GM23338 (cell line): ENCODE measurements around the gene HBM. TPM values are rescaled to one million over a fixed set of nuclear protein-coding genes. Genes with fewer than 3 reads are reported as not detected.

ENCODE experiments used
- ATAC-seq: fragments of 200-7000 bp; cut with Tn5 transposase; 3 replicates; pipeline ENCODE4 v1.9.1; 2020
- DNase-seq: peaks from one replicate; pipeline ENCODE4 v3.0.0-alpha.2; 2015; ENCODE audit warnings: low spot score
- H2AFZ ChIP-seq: fragments of 200-600 bp; sonication (generic); 2 replicates; pipeline ENCODE4 v1.8.0; 2016; ENCODE audit warnings: antibody characterized with exemption, mild to moderate bottlenecking, moderate library complexity
- H3F3A ChIP-seq: fragments of 200-600 bp; sonication (generic); replicated peaks from 2 replicates; pipeline ENCODE4 v1.8.0; 2017; ENCODE audit warnings: antibody characterized with exemption, mixed run types, low read depth
- H3K27ac ChIP-seq: fragments of 200-600 bp; sonication (generic); 2 replicates; pipeline ENCODE4 v1.6.1; 2016; ENCODE audit warnings: low read depth
- H3K27me3 ChIP-seq: fragments of 200-600 bp; sonication (generic); 2 replicates; pipeline ENCODE4 v1.8.0; 2016; ENCODE audit warnings: mild to moderate bottlenecking, mixed run types, moderate library complexity; ENCODE audit not compliant: insufficient read depth
- H3K36me3 ChIP-seq: fragments of 200-600 bp; sonication (generic); 2 replicates; pipeline ENCODE4 v1.8.0; 2016; ENCODE audit warnings: mild to moderate bottlenecking; ENCODE audit not compliant: insufficient read depth
- H3K4me1 ChIP-seq: fragments of 200-600 bp; sonication (generic); 2 replicates; pipeline ENCODE4 v1.8.0; 2016; ENCODE audit warnings: mild to moderate bottlenecking, moderate library complexity; ENCODE audit not compliant: insufficient read depth
- H3K4me2 ChIP-seq: fragments of 200-600 bp; sonication (generic); 2 replicates; pipeline ENCODE4 v1.7.1; 2017; ENCODE audit warnings: mixed run types
- H3K4me3 ChIP-seq: fragments of 200-600 bp; sonication (generic); 2 replicates; pipeline ENCODE4 v1.6.1; 2016; ENCODE audit warnings: mixed run types
- H3K79me2 ChIP-seq: fragments of 200-600 bp; sonication (generic); replicated peaks from 2 replicates; pipeline ENCODE4 v1.8.0; 2017; ENCODE audit warnings: mild to moderate bottlenecking; ENCODE audit not compliant: insufficient read depth
- H3K9me2 ChIP-seq: fragments of 200-600 bp; sonication (generic); 2 replicates; pipeline ENCODE4 v1.8.0; 2017; ENCODE audit not compliant: insufficient read depth
- H4K20me1 ChIP-seq: fragments of 200-600 bp; sonication (generic); replicated peaks from 2 replicates; pipeline ENCODE4 v1.8.0; 2017; ENCODE audit warnings: mild to moderate bottlenecking; ENCODE audit not compliant: insufficient read depth
- H3K27ac Mint-ChIP-seq: 2 replicates; pipeline ENCODE4 v1.8.0; 2020; ENCODE audit warnings: inconsistent platforms, mild to moderate bottlenecking, moderate library complexity, mixed read lengths
- H3K27me3 Mint-ChIP-seq: 3 replicates; pipeline ENCODE4 v1.8.0; 2022; ENCODE audit warnings: low read depth, mild to moderate bottlenecking, moderate library complexity, mixed read lengths, inconsistent platforms; ENCODE audit not compliant: insufficient read depth, poor library complexity
- H3K36me3 Mint-ChIP-seq: 3 replicates; pipeline ENCODE4 v1.8.0; 2021; ENCODE audit warnings: low read depth, mild to moderate bottlenecking, inconsistent platforms, moderate library complexity, mixed read lengths
- H3K4me1 Mint-ChIP-seq: 3 replicates; pipeline ENCODE4 v1.8.0; 2020; ENCODE audit warnings: mild to moderate bottlenecking, inconsistent platforms, mixed read lengths
- H3K4me3 Mint-ChIP-seq: 3 replicates; pipeline ENCODE4 v1.8.0; 2021; ENCODE audit warnings: moderate library complexity, mild to moderate bottlenecking, inconsistent platforms, mixed read lengths
- H3K9me3 Mint-ChIP-seq: 3 replicates; pipeline ENCODE4 v1.8.0; 2020; ENCODE audit warnings: moderate library complexity, mild to moderate bottlenecking, inconsistent platforms, mixed read lengths
- CREB1 ChIP-seq: fragments of 250-450 bp; sonication (Bioruptor Pico); IDR thresholded peaks from 2 replicates; pipeline ENCODE4 v1.5.0; 2020; ENCODE audit warnings: low read depth, mild to moderate bottlenecking, moderate library complexity
- CTCF ChIP-seq, 2 experiments: fragments of 200-600 bp in 1 of 2; sonication (generic) in 1 of 2; conservative IDR thresholded peaks; 2 replicates each; pipeline versions ENCODE4 v1.5.1 to v1.6.1; 2016 to 2017; ENCODE audit warnings: antibody characterized with exemption in 2 of 2, low read depth in 2 of 2, mild to moderate bottlenecking in 2 of 2, moderate library complexity in 1 of 2
- ETS1 ChIP-seq: IDR thresholded peaks from 2 replicates; pipeline ENCODE4 v1.6.1; 2016; ENCODE audit warnings: antibody characterized with exemption
- EZH2 ChIP-seq: fragments of 200-600 bp; sonication (generic); IDR thresholded peaks from one replicate; pipeline ENCODE4 v1.8.0; 2017; ENCODE audit warnings: antibody characterized with exemption, mild to moderate bottlenecking, low read depth; ENCODE audit not compliant: unreplicated experiment
- EZH2phosphoT487 ChIP-seq: fragments of 200-600 bp; sonication (generic); IDR thresholded peaks from one replicate; pipeline ENCODE4 v1.8.1; 2018; ENCODE audit warnings: antibody characterized with exemption; ENCODE audit not compliant: unreplicated experiment
- JUNB ChIP-seq: IDR thresholded peaks from one replicate; pipeline ENCODE4 v1.6.1; 2016; ENCODE audit warnings: antibody characterized with exemption; ENCODE audit not compliant: unreplicated experiment
- NANOG ChIP-seq: IDR thresholded peaks from 2 replicates; pipeline ENCODE4 v1.6.1; 2016; ENCODE audit warnings: antibody characterized with exemption, borderline replicate concordance
- POLR2AphosphoS5 ChIP-seq: IDR thresholded peaks from 2 replicates; pipeline ENCODE4 v1.6.1; 2016; ENCODE audit warnings: antibody characterized with exemption, low read depth
- REST ChIP-seq: IDR thresholded peaks from one replicate; pipeline ENCODE4 v1.6.1; 2018; ENCODE audit warnings: antibody characterized with exemption; ENCODE audit not compliant: unreplicated experiment
- STAT1 ChIP-seq: IDR thresholded peaks from one replicate; pipeline ENCODE4 v1.6.1; 2016; ENCODE audit warnings: antibody characterized with exemption; ENCODE audit not compliant: unreplicated experiment
- ZNF114 ChIP-seq: fragments of 250-450 bp; sonication (Bioruptor Pico); IDR thresholded peaks from 2 replicates; pipeline ENCODE4 v1.5.0; 2020; ENCODE audit warnings: mild to moderate bottlenecking, moderate library complexity
- ZNF331 ChIP-seq: fragments of 250-450 bp; sonication (Bioruptor Pico); IDR thresholded peaks from 2 replicates; pipeline ENCODE4 v1.5.0; 2020; ENCODE audit warnings: low read depth, mild to moderate bottlenecking, moderate library complexity
- ZNF462 ChIP-seq: fragments of 250-450 bp; sonication (Bioruptor Pico); IDR thresholded peaks from 2 replicates; pipeline ENCODE4 v1.5.0; 2020; ENCODE audit warnings: mild to moderate bottlenecking, moderate library complexity
- polyA plus RNA-seq: library from polyadenylated mRNA; unstranded; fragments of >200 nt; fragmentation: Nextera tagmentation; extraction: Ambion mirVana; gene quantifications from 2 replicates; pipeline ENCODE4 v1.2.1, GENCODE V29; 2016
- total RNA-seq: library from RNA; depleted of rRNA; stranded (reverse); fragments of >200 nt; shearing (Covaris generic); gene quantifications from 2 replicates; pipeline ENCODE4 v1.2.3, GENCODE V29; 2014

The HBM gene
- total and polyA plus RNA-seq, 2 experiments from 2014 or later = not detected

- H3K9me2 ChIP-seq = no peaks in the 10 kb centered on the region
- Mint-ChIP-seq H3K27ac (no peak overlapping the region), H3K36me3 (peaks cover 93% of the 10 kb centered on the region), H3K27me3 (peaks cover 2% of the 10 kb centered on the region), H3K4me1 (no peaks in the 10 kb centered on the region), H3K4me3 (no peak overlapping the region), H3K9me3 (no peaks in the 10 kb centered on the region)
- H3K36me3 ChIP-seq = peaks cover 90% of the 10 kb centered on the region
- no peak overlapping the region for H3K27ac ChIP-seq
- H3K79me2 ChIP-seq = peaks cover 16% of the 10 kb centered on the region; the same call in 1 of the 2 replicates
- H3K27me3 ChIP-seq = no peaks in the 10 kb centered on the region
- no peaks in the 10 kb centered on the region for H3K4me1 ChIP-seq
- DNase-seq (no peak), ATAC-seq (no peak)
- H3K4me2 ChIP-seq = no peak overlapping the region
- TF ChIP-seq ZNF462 (CRISPR knock-in tag) (no peak), EZH2phosphoT487 (no peak), ZNF114 (CRISPR knock-in tag) (no peak), EZH2 (no peak), ZNF331 (CRISPR knock-in tag) (no peak), JUNB (no peak), POLR2AphosphoS5 (no peak), NANOG (no peak), CREB1 (CRISPR knock-in tag) (no peak), REST (no peak), STAT1 (no peak), CTCF (conservative IDR thresholded peaks at IDR 0.05; ENCODE audit: low read depth in 2 of 2) (no peak), ETS1 (no peak)
- no peak overlapping the region for H3K4me3 ChIP-seq
- no peak overlapping the region for H2AFZ ChIP-seq
- H3F3A ChIP-seq = peaks cover 38% of the 10 kb centered on the region
- H4K20me1 ChIP-seq = peaks cover 17% of the 10 kb centered on the region
Measured at GRCh38 chr16:194516-194915, 28.7 kb downstream of the HBM start.
